Activated T-helper 9 cell treated with anti-CD3 and anti-CD28 coated beads, Interleukin-2, amount 50 U/mL, for 16 hours (primary cell): ENCODE measurements around the gene VEZT.
"Not testable (repeated sequence)": the region's sequence is repeated elsewhere in the genome, so short reads cannot be mapped to it uniquely, and the experiment has no call there.

Experiments used
- DNase-seq: peaks from one replicate; pipeline ENCODE4 v3.0.0-alpha.2; 2020; ENCODE audit warnings: low read depth

The VEZT gene

GRCh38 chr12:95217377-95218149 lies at the start of gene VEZT, which contains the start of gene FGD6:
Gene VEZT, plus strand, starts transcription at chr12:95217807. Its CDS starts 44 bp downstream, at chr12:95217851.
Gene FGD6, minus strand, starts transcription at chr12:95217467. Its CDS starts 227 bp downstream, at chr12:95217240.
- peak; percentile 96 for DNase-seq

- no peak for DNase-seq
These were observed 48.9 kb upstream of the VEZT start for GRCh38 chr12:95168746-95169145.

- DNase-seq: no peak
These were observed 48.2 kb upstream of the VEZT start for GRCh38 chr12:95169368-95169767.

GRCh38 chr12:95173392-95174251 lies 44.0 kb upstream of the VEZT start:
- DNase-seq: no peak

- no peak for DNase-seq
These were observed 40.3 kb upstream of the VEZT start for GRCh38 chr12:95177201-95177768.

- no peak for DNase-seq
These were observed 39.5 kb upstream of the VEZT start for GRCh38 chr12:95178136-95178535.

GRCh38 chr12:95179011-95179410 lies 38.6 kb upstream of the VEZT start:
- DNase-seq: no peak

- no peak for DNase-seq
These were observed 36.5 kb upstream of the VEZT start for GRCh38 chr12:95181103-95181502.

GRCh38 chr12:95182868-95183415 lies 34.7 kb upstream of the VEZT start:
- DNase-seq: no peak

- DNase-seq: no peak
These were observed 33.5 kb upstream of the VEZT start for GRCh38 chr12:95184121-95184520.

- no peak for DNase-seq
These were observed 32.5 kb upstream of the VEZT start for GRCh38 chr12:95185072-95185471.

GRCh38 chr12:95185854-95186253 lies 31.8 kb upstream of the VEZT start:
- no peak for DNase-seq

- DNase-seq: no peak
These were observed 29.7 kb upstream of the VEZT start for GRCh38 chr12:95187865-95188415.

- DNase-seq: no peak
These were observed 26.4 kb upstream of the VEZT start for GRCh38 chr12:95191060-95191696.

- DNase-seq: no peak
These were observed 25.3 kb upstream of the VEZT start for GRCh38 chr12:95192271-95192670.

GRCh38 chr12:95193139-95193538 lies 24.5 kb upstream of the VEZT start:
- DNase-seq: no peak

- no peak for DNase-seq
These were observed 22.5 kb upstream of the VEZT start for GRCh38 chr12:95195122-95195521.

GRCh38 chr12:95196875-95197569 lies 20.6 kb upstream of the VEZT start:
- DNase-seq: not testable (repeated sequence)

GRCh38 chr12:95197636-95198035 lies 20.0 kb upstream of the VEZT start:
- DNase-seq: no peak

GRCh38 chr12:95198914-95199313 lies 18.7 kb upstream of the VEZT start:
- no peak for DNase-seq
